ENCODE data around the gene DISC1. TPM values are rescaled to one million over a fixed set of nuclear protein-coding genes. Genes with fewer than 3 reads are reported as not detected.
"Not testable (repeated sequence)": the region's sequence is repeated elsewhere in the genome, so short reads cannot be mapped to it uniquely, and the experiment has no call there.

Gene DISC1
- total RNA-seq, 1 donor from 2014 or later: 6.1 TPM

DNA sequence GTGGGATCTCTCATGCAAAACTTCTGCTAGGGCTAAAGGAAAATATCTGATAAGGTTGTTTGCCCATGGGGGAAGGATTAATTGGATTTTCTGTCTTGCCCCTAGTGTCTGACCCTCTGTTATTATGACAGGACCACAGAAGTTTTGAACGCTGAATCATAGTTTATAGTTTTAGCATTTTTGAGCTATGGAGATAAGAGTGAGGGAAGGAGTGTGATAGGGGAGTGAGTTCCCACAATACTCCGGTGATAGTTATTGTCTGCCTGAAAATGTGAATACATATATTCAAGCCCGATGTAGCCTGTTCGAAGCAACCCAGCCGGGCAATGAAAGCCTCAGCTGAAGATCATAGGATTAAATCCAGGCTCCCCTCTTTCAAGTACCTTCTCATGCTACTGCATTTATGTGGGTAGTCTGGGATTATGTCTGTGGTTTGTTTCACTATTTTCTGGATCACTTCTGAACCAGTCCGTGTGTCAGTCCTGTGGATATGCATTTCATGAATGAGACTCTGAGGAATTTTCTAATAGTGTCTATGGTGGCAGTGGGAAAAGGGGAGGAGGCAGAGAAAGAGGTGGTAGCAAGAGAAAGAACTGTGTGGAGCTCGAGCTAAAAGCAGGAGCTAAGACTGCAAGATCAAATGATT, 258.7 kb downstream of the DISC1 start:
- no peak for DNase-seq (ENCODE audit: low read depth)

DNA sequence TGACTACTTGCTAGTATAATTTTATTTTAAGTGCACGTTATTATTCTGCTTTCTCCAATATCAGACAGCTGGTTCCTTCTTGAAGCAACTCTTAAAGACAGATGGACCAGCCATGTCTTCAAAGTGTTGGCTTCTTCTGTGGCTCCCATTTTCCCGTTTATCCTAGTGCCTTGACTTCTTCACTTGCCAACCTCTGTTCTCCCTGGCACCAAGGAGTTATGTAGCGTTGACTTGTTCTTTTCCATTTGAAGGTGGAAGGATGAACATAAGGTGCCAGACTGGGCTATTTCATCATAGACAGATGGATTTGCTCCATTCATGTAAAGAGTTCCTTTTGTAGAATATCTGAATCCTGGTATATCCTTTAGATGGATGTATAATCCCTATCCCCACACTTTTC, 260.6 kb downstream of the DISC1 start:
- DNase-seq (ENCODE audit: low read depth): no peak

DNA sequence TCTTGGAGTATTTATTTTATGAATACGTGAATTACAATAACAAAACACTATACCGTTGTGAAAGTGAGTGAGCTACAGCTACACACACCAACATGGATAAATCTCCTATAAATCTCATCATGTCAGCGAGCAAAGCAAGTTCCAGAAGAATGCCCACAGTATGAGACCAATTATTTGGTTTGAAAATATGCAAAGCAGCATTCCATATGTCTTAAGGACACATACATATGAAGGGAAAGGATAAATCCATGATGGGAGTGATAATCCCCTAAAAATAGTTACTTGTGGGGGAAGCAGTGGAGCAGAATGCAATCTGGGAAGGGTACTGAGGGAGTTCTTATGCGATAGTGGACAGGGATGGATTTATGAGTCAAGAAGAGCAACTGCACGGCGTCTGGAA, 261.3 kb downstream of the DISC1 start:
- no peak for DNase-seq (ENCODE audit: low read depth)

DNA sequence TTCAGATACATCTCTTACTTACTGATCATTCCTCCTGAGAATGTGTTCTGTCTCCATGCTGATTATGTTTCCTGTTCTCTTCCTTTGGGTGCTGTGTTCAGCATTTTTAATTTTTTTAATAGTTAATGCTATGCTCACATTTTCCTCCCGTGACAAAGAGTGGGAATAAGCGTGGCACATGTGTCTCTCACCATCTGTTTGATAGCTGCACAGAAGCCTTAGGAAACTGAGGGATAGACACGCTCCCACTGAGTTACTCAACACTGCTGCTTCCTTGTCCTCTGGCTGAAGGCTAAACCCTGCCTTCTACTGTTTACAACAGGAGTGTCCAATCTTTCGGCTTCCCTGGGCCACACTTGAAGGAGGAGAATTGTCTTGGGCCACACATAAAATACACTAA, 264.2 kb downstream of the DISC1 start:
- DNase-seq (ENCODE audit: low read depth): no peak

DNA sequence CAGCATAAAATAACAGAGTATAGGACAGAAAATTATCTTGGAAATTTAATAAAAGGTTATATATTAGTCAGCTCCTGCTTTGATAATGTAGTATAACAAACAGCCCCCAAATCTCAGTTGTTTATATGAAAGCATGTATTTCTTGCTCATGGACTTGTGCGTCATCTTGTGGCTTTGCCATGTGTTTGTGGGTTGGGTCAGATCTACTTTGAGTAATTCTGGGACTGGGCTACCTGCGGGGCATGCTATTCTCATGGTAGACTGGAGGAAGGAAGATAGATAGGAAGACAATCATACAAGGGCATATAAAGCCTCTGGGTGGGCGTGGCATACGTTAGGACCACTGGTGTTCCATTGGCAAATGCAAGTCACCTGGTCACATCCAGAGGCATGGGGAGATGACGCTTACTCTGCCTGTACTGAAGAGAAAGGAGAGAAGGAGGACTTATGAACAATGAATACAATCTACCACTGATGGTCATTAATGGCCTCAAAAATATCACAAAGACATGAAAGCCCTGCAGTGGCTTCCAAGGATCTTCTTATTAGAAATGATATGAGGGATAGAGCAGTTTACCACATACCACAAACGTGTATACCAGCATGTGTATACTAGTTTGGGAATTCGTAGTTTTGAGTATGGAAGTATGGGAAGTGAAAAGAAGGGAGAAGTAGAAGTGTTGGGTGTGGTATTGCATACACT, 267.0 kb downstream of the DISC1 start:
- no peak for DNase-seq (ENCODE audit: low read depth)

DNA sequence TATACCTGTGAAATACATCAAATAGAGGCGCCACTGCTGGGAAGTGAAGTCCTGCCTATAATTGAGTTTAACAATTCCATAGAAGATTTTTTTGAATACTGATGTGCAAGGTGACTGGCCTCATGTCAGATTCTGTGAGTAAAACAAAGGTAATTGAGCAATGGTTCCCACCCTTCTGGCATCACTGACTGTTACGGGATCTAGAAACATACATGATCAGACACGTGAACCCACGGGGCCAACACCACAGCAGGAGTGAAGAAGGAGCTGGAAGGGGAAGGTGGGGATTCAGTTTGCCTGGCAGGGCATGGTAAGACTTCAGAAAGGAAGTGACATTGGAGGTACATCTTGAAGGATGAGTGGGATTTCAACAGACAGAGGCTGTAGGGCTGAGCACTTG, 270.2 kb downstream of the DISC1 start:
- no peak for DNase-seq (ENCODE audit: low read depth)

DNA sequence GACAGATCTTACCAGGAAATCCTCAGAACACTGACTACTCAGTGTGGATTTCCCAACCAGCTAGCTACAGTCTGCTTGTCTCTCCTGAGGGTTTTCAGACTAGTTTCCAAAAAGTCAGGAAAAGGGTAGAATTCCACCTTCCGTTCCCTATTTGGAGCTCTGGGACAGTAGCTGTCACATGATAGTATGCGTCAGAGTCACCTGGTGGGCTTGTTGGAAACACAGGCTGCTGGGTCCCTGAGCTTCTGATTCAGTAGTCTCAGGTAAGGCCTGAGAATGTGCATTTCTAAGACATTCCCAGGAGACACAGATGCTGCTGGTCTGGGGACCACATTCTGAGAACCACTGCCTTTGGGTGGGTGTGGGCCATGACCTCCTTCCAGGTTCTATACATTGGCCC, 272.5 kb downstream of the DISC1 start:
- no peak for DNase-seq (ENCODE audit: low read depth)

DNA sequence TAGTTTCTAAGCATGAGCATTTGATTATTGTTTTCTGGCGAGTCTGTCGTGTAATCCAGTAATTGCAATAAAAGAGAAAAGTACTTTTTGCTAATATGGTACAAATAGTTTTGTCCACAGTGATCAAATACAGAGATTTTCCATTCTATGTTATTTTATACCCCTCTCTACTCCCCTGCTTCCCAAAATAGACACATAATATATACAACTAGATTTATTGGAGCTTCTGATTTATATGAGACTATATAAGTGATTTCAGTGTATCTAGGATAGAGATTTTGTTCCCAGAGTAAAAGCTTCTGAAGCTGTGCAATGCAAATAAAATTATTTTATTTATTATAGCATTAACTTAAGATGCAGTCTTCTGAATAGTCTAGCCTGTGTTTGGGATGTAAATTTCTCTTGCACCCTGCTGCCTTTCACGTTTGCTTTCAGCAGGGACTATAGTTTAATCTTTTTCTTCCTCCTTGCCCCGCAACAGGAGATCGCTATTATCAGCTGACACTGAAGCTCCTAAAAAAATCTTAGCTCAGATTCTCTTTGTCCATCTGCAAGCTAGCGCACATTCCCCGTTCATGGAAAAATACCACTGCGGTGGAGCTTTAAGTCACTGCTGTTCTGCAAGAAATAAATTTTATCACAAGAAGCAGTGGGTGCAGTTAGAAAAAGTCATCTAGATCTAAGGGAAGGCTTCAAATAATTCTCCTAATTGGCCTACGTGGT, 273.3 kb downstream of the DISC1 start:
- DNase-seq (ENCODE audit: low read depth): no peak

DNA sequence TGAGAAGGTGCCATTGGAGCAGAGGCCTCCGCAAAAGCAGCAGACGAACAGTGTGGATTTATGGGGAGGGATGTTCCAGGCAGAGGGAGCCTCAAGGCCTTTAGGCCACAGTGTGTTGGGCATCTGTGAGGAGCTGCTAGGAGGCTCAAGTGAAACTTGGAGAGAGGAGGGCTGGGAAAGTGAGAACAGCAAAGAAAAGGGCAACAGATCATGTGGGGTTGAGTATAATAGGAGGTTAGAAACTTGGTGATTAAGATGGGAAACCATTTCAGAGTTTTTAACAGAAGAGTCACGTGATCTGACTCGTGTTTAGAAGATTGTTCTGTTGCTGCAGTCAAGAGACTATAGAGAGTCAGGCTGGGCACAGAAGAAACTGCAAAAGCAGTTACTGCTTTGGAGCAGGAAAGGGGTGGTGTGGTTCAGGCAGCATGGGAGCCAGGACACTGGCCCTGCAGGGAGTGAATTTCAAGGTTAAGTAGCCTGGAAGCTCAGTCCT, 277.0 kb downstream of the DISC1 start:
- DNase-seq (ENCODE audit: low read depth): no peak

DNA sequence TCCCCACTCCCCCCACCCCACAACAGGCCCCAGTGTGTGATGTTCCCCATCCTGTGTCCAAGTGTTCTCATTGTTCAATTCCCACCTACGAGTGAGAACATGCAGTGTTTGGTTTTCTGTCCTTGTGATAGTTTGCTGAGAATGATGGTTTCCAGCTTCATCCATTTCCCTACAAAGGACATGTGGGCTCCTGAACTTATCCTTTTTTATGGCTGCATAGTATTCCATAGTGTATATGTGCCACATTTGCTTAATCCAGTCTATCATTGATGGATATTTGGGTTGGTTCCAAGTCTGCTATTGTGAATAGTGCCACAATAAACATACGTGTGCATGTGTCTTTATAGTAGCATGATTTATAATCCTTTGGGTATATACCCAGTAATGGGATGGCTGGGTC, 280.7 kb downstream of the DISC1 start:
- not testable (repeated sequence) for DNase-seq (ENCODE audit: low read depth)

DNA sequence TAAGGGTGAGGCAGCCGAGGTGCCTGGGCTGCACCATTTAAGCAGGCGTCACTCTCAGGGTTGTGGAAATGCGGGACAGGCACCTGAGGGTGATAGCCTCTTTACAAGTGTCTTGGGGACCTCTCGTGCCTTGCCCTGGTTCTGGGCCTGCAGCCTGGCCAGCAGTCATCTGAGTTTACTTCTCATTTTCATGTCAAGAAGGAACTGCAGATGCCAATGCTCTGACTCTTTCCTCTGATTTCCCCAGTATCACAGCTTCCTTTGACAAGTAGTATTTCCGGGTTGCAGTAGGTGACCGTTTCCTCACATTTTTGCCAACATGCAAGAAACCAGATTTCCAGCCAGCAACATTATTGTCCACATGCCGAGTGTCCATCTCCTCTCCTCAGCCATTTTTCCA, 286.9 kb downstream of the DISC1 start:
- no peak for DNase-seq (ENCODE audit: low read depth)

DNA sequence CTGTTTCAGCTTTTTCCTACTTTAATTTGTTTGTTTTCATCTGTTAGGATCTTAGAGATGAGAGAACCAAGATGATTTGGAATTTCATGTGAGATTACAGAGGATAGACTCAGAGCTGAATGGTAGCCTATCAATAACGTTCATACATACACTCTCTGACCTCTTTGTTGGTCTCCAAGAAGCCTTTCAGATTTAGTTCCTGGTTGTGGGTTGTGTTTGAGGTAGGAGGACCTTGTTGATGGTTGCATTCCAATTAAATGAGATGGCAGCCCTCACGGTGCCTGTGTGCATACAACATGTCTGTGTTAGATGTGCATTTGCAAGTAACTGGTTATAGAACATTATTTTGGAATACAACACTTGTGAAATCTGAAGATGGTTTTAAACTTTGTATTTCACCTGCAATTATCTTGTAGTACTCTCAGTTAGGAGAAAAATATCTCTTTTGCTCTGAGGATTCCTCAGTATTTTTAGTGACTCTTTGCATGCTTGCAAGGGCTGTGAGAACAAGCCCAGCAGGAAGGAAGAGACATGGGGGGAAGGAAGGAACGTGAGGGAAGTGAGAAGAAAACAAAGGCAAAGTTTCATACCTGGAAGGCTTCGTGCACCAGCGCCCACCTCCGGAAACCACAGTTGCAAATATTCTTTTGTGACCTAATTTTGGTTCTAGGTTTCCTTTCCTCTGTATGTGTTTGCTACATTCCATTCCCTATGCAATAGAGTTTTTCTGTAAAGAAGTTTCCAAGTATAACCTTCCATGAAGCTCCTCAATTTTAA, 291.8 kb downstream of the DISC1 start:
- peak; percentile 68 for DNase-seq (ENCODE audit: low read depth)

DNA sequence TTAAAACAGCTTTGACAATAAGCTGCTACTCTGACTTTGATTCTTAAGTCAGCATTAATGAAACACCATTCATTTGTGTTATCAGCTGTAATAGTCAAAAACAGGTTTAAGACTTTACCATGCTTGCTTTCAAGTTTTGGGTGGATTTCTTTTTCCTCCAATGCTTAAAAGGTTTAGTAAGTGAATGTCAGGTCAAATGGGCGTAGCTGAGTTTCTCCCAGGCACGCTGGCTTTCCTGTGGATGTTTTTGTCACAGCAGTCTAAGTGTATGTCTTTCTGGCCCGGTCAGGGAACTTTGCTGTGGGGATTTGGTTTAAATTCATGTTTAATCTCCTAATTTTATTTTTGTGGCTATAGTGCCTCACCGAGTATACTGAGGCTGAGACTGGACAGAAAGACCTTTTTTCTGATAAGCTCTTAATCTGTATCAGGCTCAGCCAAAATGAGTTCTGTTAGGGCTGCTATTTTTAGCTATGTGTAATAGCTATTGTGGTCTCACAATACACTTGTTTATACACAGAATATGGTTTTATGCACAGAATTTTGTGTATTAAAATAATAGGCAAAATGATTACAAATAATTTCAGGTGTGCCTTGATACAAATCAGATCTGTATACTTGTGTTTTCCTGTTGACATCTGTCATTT, 292.8 kb downstream of the DISC1 start:
- DNase-seq (ENCODE audit: low read depth): no peak

DNA sequence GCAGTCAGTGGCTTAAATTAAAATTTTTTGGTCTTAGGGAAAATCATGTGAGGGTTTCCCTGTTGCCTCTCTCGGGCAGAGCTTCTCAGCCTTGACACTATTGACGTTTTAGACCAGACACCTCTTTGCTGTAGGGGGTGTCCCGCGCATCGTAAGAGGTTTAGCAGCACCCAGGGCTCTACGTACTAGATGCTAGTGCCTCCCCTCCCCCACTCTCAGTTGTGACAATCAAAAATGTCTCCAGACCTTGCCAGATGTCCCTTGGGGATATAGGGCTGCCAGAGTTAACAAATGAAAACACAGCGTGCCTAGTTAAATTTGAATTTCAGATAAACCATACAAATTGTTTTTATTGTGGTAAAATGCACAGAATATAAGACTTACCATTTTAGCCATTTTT, 293.3 kb downstream of the DISC1 start:
- DNase-seq (ENCODE audit: low read depth): no peak

DNA sequence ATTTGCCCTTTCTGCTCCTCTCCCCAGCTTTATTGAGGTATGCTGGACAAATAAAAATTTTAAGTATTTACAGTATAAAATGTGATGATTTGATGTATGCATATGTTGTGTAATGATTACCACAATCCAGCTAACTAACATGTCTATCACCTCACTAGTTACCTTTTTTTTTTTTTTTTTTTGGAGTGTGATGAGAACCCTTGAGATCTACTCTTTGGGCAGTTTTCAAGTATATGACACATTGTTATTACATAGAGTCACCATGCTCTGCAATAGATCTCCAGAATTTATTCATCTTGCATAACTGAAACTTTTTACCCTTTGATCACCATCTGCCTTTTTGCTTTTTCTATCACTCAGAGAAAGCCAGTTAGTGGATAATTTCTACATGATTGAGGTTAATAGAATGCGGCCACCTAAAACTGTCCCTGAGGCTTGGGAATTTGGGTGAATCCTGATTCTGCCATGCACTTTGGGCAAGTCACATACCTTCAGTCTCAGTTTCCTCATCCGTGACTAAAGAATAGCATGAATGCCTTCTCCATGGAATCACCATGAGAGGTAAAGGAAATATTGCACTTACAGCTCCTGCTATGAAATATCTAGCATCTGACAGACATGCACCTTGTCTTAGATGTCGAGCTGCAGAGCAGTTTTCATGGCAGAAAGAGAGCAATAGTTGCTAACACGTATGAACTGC, 295.2 kb downstream of the DISC1 start:
- peak; percentile 8 for DNase-seq (ENCODE audit: low read depth)

DNA sequence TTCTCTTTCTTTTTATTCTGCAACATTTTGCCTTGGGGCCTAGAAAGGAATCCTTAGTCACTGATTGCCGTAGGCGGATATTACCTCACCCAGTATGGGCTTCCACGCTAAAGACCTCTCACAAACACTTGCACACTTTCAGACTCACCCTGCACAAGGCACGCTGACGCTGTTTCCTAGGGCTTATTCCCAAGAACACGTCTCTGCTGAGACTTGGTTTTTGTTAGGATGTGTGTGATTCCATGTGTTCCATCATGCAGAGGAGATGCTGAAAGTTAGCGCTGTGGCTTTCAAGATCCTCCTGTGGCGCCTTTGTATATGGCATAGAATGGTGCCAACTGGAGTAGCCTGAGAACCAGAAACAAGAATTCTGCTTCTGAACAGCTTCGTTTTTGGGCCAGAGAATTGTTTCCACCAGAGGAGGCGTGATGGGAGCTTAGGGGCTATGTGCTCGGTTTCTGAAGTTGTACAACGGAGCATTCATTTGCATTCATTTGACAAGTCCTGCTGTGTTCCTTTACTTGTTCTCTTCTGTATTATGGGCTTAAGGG, 297.0 kb downstream of the DISC1 start:
- no peak for DNase-seq (ENCODE audit: low read depth)

DNA sequence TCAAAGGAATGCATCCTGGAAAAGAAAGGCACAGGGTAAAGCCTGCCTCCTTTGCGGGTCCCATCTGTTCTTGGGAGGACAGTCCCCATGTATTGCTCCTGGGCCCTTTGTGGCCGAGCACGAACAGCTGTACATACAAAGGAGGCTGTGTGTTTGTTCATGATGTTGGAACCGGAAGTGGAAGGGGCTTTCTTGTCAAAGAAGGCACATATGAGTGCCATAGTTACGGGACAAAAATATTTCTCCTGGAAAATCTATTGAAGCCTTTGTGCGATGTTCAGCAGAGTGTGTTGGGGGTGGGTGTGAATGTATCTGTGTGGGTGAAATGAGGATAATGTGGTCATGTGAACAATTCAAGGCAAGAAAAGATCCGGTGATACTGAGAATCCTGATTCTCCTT, 297.6 kb downstream of the DISC1 start:
- DNase-seq (ENCODE audit: low read depth): no peak

DNA sequence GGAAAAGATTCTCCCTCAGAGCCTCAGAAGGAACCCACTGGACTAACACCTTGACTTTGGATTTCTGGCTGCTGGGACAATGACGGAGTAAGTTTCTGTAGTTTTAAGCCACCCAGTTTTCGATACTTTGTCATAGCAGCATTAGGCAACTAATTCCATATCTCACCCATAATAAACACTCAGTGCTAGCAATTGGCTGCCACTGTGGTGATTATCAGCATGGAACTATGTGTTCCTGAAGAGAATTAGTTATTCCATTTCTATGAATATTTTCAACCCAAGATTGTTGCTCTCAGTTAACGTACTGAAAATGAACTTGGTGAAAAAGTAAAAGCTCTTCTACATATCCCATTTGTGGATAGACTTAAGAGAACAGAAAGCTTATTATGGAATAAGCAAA, 299.3 kb downstream of the DISC1 start:
- no peak for DNase-seq (ENCODE audit: low read depth)

DNA sequence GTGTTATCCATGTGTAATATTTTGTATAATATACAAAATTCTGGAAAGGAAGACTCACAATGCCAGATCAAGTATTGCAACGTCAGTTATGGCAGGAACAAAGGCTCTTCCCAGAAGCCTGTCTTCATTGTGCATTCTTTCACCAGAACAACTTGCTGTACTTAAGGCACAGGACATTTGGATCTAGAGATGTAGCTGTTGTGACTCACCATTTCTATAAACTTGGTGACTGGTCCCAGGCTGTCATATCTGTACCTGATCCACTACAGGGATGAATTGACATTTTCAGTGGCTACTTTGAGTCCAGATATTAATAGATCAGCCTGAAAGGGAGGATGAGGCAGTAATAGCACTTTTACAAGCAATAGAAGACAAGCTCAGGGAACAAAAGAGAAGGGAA, 299.8 kb downstream of the DISC1 start:
- no peak for DNase-seq (ENCODE audit: low read depth)

DNA sequence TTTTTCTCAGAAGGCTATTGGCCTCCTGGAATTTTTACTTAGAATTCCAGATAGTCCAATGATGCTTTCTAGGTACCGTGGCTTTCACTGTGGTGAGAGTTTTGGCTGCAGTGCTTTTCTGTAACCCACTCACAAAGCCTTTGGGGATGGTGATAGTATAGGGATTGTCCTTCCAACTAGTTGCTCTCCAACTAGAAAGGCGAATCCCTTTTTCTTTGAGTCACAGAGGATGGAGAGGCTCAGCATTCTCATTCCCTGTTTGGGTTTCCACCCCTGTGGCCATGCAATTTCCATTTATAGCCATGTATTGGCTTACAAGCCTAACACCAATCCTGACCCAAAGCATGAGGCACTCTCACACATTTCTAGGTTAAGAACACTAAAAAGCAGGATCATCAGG, 300.3 kb downstream of the DISC1 start:
- no peak for DNase-seq (ENCODE audit: low read depth)

DNA sequence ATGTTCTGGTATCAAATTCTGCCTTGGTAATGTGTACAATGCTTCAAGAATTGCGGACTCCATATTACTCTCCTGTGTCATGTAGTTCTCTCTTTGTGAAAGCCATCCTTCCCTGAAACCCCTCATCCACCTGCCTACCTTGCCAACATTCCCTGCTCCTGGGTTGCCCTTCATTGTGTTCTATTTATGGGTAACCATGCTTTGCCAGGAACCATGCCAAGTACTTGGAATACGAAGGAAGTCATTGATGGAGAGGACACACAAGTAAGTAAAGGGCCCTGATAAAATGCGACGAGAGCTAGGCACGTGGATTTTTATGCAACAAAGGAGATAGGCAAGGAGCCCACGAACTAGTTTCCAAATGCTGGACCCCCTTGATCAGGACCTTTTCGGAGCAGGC, 300.8 kb downstream of the DISC1 start:
- DNase-seq (ENCODE audit: low read depth): no peak

All from renal cortical epithelial cell (primary cell).